ENCODE measurements around the gene MEG3. TPM values are rescaled to one million over a fixed set of nuclear protein-coding genes. Genes with fewer than 3 reads are reported as not detected.

The MEG3 gene
- total and polyA plus RNA-seq, 9 of the 15 experiments (the other 6 are each of a cell fraction or from before 2014, with no cell fraction given) = 0.10 to 5.3 (median 1.0) TPM; not detected in 1

- ATAC-seq = no peak
- Histone ChIP-seq H3K36me3 (ENCODE audit: control insufficient read depth, insufficient read depth, low read length) (no peaks in the 10 kb centered on the region), H4K20me1 (replicated peaks; ENCODE audit: control insufficient read depth, insufficient read depth, low read length) (no peaks in the 10 kb centered on the region), H2AFZ (ENCODE audit: low read depth, low read length) (no peak overlapping the region), H3K4me1 (replicated peaks in 1 of 2; ENCODE audit: control insufficient read depth in 2 of 2, insufficient read depth in 2 of 2, low read length in 2 of 2) (peaks cover 0 to 4% of the 10 kb centered on the region in 2 experiments; a peak in 2 of 5 replicates), H3K4me2 (ENCODE audit: insufficient read depth, low read length) (no peak overlapping the region), H3K27me3 (ENCODE audit: control insufficient read depth in 2 of 2, insufficient read depth in 2 of 2, low read length in 2 of 2) (0 out of 5 replicates have a peak, but pooled peaks cover 0 to 3% of the 10 kb centered on the region in 2 experiments), H3K9ac (ENCODE audit: insufficient read depth in 1 of 2, low read depth in 2 of 2, low read length in 2 of 2) (no peak overlapping the region), H3K27ac (ENCODE audit: extremely low read depth, low read depth, low read length) (no peak overlapping the region), H3K9me3 (replicated peaks; ENCODE audit: control insufficient read depth, insufficient read depth, low read depth, low read length) (no peaks in the 10 kb centered on the region; the same call in 1 of the 2 replicates), H3K79me2 (ENCODE audit: control insufficient read depth, insufficient read depth, low read length) (no peaks in the 10 kb centered on the region), H3K9me1 (ENCODE audit: control insufficient read depth, insufficient read depth, low read length) (no peaks in the 10 kb centered on the region), H3K4me3 (no peak overlapping the region)
- ChIA-PET CTCF (ENCODE audit: low intra/inter-chr PET ratio) (no interaction called here), POLR2A (no interaction called here)
- BruUV-seq (replicated peaks) = no TSS peak
- TF ChIP-seq NFYB (IDR thresholded peaks at IDR 0.05; ENCODE audit: extremely low read depth, insufficient read length) (no peak), RB1 (IDR thresholded peaks at IDR 0.05; ENCODE audit: low read depth) (no peak), ZNF445 (CRISPR knock-in tag; IDR thresholded peaks at IDR 0.05; ENCODE audit: low read depth) (no peak), CREB3 (tag; conservative IDR thresholded peaks at IDR 0.05; ENCODE audit: low read depth) (no peak), HDAC2 (IDR thresholded peaks at IDR 0.05) (no peak), ZBTB11 (CRISPR knock-in tag; IDR thresholded peaks at IDR 0.05) (no peak), PYGO2 (tag; IDR thresholded peaks at IDR 0.05) (no peak), ZNF282 (CRISPR knock-in tag; IDR thresholded peaks at IDR 0.05) (no peak), NR3C1 (CRISPR knock-in tag; IDR thresholded peaks at IDR 0.05) (no peak), EGR1 (conservative IDR thresholded peaks at IDR 0.05) (no peak), NCOR1 (IDR thresholded peaks at IDR 0.05) (no peak)
- FAIRE-seq = no peak
- intact Hi-C loops (cut with micrococcal nuclease) (no loop called here), in situ Hi-C loops (cut with MboI) (no loop called here)
- DNase-seq (ENCODE audit: extremely low read depth in 1 of 4, low spot score in 3 of 4) = no peak
- 29% methylated on average over 15 of the region's 17 CpGs for WGBS (ENCODE audit: insufficient coverage, low coverage, missing lambda C conversion rate)
Observed at GRCh38 chr14:100892496-100893227, 66.7 kb downstream of the MEG3 start.

Data from K562 (cell line).